C4-2B (cell line): ENCODE results near the gene TM9SF4.
"Not testable (repeated sequence)": the region's sequence is repeated elsewhere in the genome, so short reads cannot be mapped to it uniquely, and the experiment has no call there.

Experiments used
- H3K27ac ChIP-seq: fragments of 450-650 bp; 2 replicates; pipeline ENCODE4 v1.5.1; 2017
- ZFX ChIP-seq: fragments of 450-650 bp; IDR thresholded peaks from 2 replicates; pipeline ENCODE4 v1.6.1; 2017
- TF ChIP-seq, protein P1 (sequence below): fragments of 450-650 bp; conservative IDR thresholded peaks from 2 replicates; pipeline ENCODE4 v1.5.1; 2017; ENCODE audit warnings: mild to moderate bottlenecking

Gene TM9SF4

DNA sequence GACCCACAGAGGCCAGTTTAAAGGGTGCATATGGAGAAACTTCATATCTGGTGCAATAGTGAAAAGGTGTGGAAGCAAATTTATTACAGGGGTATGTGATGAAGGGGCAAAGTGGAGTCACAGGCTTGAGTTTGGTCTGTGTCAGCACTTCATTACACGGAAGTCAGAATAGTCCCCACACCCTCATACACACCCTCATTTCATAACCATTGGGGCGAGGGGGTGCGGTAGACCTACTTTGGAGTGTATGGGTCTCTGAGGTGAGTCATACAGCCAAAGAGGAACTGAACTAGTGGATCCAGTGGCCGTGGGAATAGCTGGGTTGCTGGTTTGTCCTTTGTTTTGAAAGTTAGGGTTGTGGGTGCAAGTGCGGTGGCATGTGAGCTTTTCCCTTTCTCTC is 3.3 kb downstream of the TM9SF4 start:
- TF ChIP-seq ZFX = no peak
- TF ChIP-seq, protein P1, sequence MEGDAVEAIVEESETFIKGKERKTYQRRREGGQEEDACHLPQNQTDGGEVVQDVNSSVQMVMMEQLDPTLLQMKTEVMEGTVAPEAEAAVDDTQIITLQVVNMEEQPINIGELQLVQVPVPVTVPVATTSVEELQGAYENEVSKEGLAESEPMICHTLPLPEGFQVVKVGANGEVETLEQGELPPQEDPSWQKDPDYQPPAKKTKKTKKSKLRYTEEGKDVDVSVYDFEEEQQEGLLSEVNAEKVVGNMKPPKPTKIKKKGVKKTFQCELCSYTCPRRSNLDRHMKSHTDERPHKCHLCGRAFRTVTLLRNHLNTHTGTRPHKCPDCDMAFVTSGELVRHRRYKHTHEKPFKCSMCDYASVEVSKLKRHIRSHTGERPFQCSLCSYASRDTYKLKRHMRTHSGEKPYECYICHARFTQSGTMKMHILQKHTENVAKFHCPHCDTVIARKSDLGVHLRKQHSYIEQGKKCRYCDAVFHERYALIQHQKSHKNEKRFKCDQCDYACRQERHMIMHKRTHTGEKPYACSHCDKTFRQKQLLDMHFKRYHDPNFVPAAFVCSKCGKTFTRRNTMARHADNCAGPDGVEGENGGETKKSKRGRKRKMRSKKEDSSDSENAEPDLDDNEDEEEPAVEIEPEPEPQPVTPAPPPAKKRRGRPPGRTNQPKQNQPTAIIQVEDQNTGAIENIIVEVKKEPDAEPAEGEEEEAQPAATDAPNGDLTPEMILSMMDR = no peak
- no peak overlapping the region for H3K27ac ChIP-seq

- no peak overlapping the region for H3K27ac ChIP-seq
- TF ChIP-seq, protein P1 = no peak
- no peak for TF ChIP-seq ZFX
Observed at GRCh38 chr20:32113591-32114260, 4.2 kb downstream of the TM9SF4 start.

GRCh38 chr20:32114305-32114960 is 4.9 kb downstream of the TM9SF4 start:
- H3K27ac ChIP-seq = no peak overlapping the region
- TF ChIP-seq, protein P1 = no peak
- no peak for TF ChIP-seq ZFX

- no peak for TF ChIP-seq ZFX
- TF ChIP-seq, protein P1 = no peak
- H3K27ac ChIP-seq = no peak overlapping the region
Observed at GRCh38 chr20:32115211-32115767, 5.8 kb downstream of the TM9SF4 start.

DNA sequence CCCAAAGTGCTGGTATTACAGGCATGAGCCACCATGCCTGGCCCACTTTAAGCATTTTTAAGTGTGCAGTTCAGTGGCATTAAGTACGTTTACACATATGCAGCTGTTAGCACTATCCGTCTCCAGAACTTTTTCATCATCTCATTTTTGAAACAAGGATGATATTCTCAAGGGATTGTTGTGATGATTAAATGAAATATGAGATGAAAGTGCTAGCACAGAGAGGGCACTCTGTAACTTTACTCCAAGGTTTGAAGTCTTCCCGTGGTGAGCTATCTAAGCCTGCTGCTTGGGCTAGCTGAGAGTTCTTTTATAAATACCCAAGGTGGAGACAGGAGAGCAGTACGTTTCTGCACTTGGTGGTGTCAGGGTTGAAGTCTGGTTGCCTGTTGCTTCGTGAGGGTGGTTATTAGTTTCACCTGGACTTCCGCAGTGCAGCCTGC is 6.6 kb downstream of the TM9SF4 start:
- H3K27ac ChIP-seq = no peak overlapping the region
- TF ChIP-seq ZFX = no peak
- TF ChIP-seq, protein P1 = no peak

DNA sequence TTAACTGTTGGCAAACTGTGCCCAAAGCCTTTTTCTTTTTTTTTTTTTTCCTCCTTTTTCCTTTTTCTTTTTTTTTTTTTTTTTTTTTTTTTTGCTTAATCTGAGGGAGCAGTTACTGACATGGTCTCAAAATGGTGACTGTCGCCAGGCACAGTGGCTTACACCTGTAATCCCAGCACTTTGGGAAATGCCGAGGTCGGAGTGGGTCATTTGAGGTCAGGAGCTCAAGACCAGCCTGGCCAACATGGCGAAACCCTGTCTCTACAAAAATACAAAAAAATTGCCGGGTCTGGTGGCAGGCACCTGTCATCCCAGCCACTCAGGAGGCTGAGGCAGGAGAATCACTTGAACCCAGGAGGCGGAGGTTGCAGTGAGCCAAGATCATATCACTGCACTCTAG is 7.3 kb downstream of the TM9SF4 start:
- H3K27ac ChIP-seq = not testable (repeated sequence)

DNA sequence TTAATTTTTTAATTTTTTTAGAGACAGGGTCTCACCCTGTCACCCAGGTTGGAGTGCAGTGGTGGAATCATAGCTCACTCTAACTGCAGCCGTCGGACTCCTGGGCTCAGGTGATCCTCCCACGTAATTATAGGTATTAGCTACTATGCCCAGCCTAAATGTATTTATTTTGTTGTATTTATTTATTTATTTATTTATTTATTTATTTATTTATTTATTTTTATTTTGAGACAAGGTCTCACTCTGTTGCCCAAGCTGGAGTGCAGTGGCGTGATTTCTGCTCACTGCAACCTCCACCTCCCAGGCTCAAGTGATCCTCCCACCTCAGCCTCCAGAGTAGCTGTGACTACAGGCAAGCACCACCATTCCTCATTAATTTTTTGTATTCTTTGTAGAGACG is 8.9 kb downstream of the TM9SF4 start:
- not testable (repeated sequence) for H3K27ac ChIP-seq

DNA sequence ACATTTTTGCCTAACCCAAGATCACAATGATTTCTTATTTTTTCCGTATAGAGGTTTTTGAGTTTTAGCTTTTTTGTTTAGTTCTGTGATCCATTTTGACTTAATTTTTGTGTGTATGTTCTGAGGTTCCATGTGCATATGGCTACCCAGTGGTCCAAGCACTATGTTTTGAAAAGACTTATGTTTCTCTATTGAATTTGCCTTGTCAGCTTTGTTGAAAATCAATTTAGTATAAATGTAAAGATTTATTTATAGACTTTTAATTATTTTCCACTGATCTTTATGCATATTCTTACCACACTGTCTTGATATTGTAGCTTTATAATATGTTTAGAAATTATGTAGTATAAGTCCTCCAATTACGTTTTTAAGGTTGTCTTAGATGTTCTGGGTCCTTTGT is 10.2 kb downstream of the TM9SF4 start:
- TF ChIP-seq, protein P1 = no peak
- TF ChIP-seq ZFX = no peak

GRCh38 chr20:32121908-32122307 is 12.4 kb downstream of the TM9SF4 start:
- not testable (repeated sequence) for H3K27ac ChIP-seq

More for the DNA sequence above, 10.2 kb downstream of the TM9SF4 start:
- no peak overlapping the region for H3K27ac ChIP-seq
